A549 treated with dexamethasone at 1 μM for 4 hours (cell line): ENCODE data around the gene TNFSF4. TPM values are rescaled to one million over a fixed set of nuclear protein-coding genes. Genes with fewer than 3 reads are reported as not detected.

Experiments used
- total RNA-seq: library from RNA; stranded (reverse); fragments of 200-300 nt; extraction: Qiagen RNA extraction; gene quantifications from 5 replicates; pipeline ENCODE4 v1.2.3, GENCODE V29; 2022

Gene TNFSF4
- total RNA-seq, result 0.02 to 0.09 TPM (median 0.08 TPM) in 3 of 5 replicates, not detected in the others

GRCh38 chr1:173206816-173207568 is at the start of gene TNFSF4:
TNFSF4 (minus strand) TSS chr1:173207331; CDS start chr1:173207176, 155 bp downstream.

Other genes with a start within 250 kb of the TNFSF4 start
- not detected in 5 replicates for gene TNFSF18, start 156.4 kb downstream of the TNFSF4 start, total RNA-seq